DND-41 (cell line): ENCODE results near the gene MUL1.

Experiments used
- ATAC-seq: fragments of 200-7000 bp; cut with Tn5 transposase; 3 replicates; pipeline ENCODE4 v1.9.1; 2021; ENCODE audit warnings: low read depth; ENCODE audit not compliant: insufficient read depth
- DNase-seq: peaks from one replicate; pipeline ENCODE4 v3.0.0-alpha.2; 2020
- H2AFZ ChIP-seq: 2 replicates; pipeline ENCODE4 v1.6.0; 2012; ENCODE audit warnings: low read depth, low read length
- H3K27ac ChIP-seq: 2 replicates; pipeline ENCODE4 v1.5.1; 2012; ENCODE audit warnings: low read length, inconsistent platforms
- H3K27me3 ChIP-seq: fragments of 200-600 bp; sonication (generic); 2 replicates; pipeline ENCODE4 v1.6.0; 2012; ENCODE audit warnings: low read length, mild to moderate bottlenecking, inconsistent platforms; ENCODE audit not compliant: insufficient read depth, poor library complexity
- H3K36me3 ChIP-seq: 2 replicates; pipeline ENCODE4 v1.5.1; 2012; ENCODE audit warnings: low read length, inconsistent platforms; ENCODE audit not compliant: insufficient read depth
- H3K4me1 ChIP-seq: 2 replicates; pipeline ENCODE4 v1.5.1; 2012; ENCODE audit warnings: mild to moderate bottlenecking, low read length; ENCODE audit not compliant: insufficient read depth
- H3K4me2 ChIP-seq: 2 replicates; pipeline ENCODE4 v1.6.0; 2012; ENCODE audit warnings: mild to moderate bottlenecking, moderate library complexity, low read length, inconsistent platforms; ENCODE audit not compliant: insufficient read depth
- H3K4me3 ChIP-seq, 2 experiments: fragments of 200-600 bp in 1 of 2; shearing (Covaris generic) in 1 of 2; 2 replicates each; pipeline ENCODE4 v1.5.1; 2012 to 2016; ENCODE audit warnings: inconsistent platforms in 2 of 2, low read length in 2 of 2, mild to moderate bottlenecking in 2 of 2, low read depth in 1 of 2, moderate library complexity in 1 of 2
- H3K79me2 ChIP-seq: 2 replicates; pipeline ENCODE4 v1.6.0; 2012; ENCODE audit warnings: low read length, inconsistent platforms; ENCODE audit not compliant: insufficient read depth
- H3K9ac ChIP-seq: 2 replicates; pipeline ENCODE4 v1.6.0; 2012; ENCODE audit warnings: low read depth, mild to moderate bottlenecking, inconsistent platforms, low read length, moderate library complexity
- H3K9me3 ChIP-seq: 2 replicates; pipeline ENCODE4 v1.5.1; 2012; ENCODE audit warnings: low read length, moderate library complexity, mild to moderate bottlenecking, inconsistent platforms; ENCODE audit not compliant: insufficient read depth, severe bottlenecking
- H4K20me1 ChIP-seq: 2 replicates; pipeline ENCODE4 v1.6.0; 2012; ENCODE audit warnings: low read length; ENCODE audit not compliant: insufficient read depth
- CTCF ChIP-seq: IDR thresholded peaks from 2 replicates; pipeline ENCODE4 v1.5.1; 2012; ENCODE audit warnings: borderline replicate concordance, low read length, moderate library complexity, mild to moderate bottlenecking; ENCODE audit not compliant: poor library complexity, severe bottlenecking; ENCODE audit errors: extremely low read depth
- EZH2 ChIP-seq: IDR thresholded peaks from 3 replicates; pipeline ENCODE4 v1.6.1; 2012; ENCODE audit warnings: borderline replicate concordance, low read depth, mild to moderate bottlenecking, moderate library complexity, low read length, inconsistent platforms; ENCODE audit not compliant: severe bottlenecking

The MUL1 gene

GRCh38 chr1:20492751-20493150 is 15.2 kb downstream of the MUL1 start:
- no peak overlapping the region for H3K27ac ChIP-seq

GRCh38 chr1:20491866-20492265 is 16.1 kb downstream of the MUL1 start:
- H3K27ac ChIP-seq: no peak overlapping the region
- no peaks in the 10 kb centered on the region for H3K36me3 ChIP-seq
- TF ChIP-seq CTCF: no peak
- TF ChIP-seq EZH2: no peak
- 0 out of 2 replicates have a peak, but pooled peaks cover 4% of the 10 kb centered on the region for H3K4me1 ChIP-seq
- DNase-seq: no peak
- no peaks in the 10 kb centered on the region for H3K79me2 ChIP-seq
- no peaks in the 10 kb centered on the region for H3K9me3 ChIP-seq
- no peak overlapping the region for H3K4me3 ChIP-seq
- no peak for ATAC-seq
- H4K20me1 ChIP-seq: no peaks in the 10 kb centered on the region; the same call in 1 of the 2 replicates
- no peak overlapping the region for H2AFZ ChIP-seq
- H3K4me2 ChIP-seq: no peak overlapping the region
- no peak overlapping the region for H3K9ac ChIP-seq
- H3K27me3 ChIP-seq: peaks cover 20% of the 10 kb centered on the region

More at GRCh38 chr1:20492751-20493150, 15.2 kb downstream of the MUL1 start:
- Histone ChIP-seq H4K20me1 (no peaks in the 10 kb centered on the region; the same call in 1 of the 2 replicates), H3K9me3 (no peaks in the 10 kb centered on the region), H3K79me2 (no peaks in the 10 kb centered on the region), H3K9ac (no peak overlapping the region), H2AFZ (no peak overlapping the region), H3K4me2 (no peak overlapping the region), H3K27me3 (peaks cover 14% of the 10 kb centered on the region), H3K4me3 (no peak overlapping the region), H3K4me1 (0 out of 2 replicates have a peak, but pooled peaks cover 4% of the 10 kb centered on the region), H3K36me3 (no peaks in the 10 kb centered on the region)
- no peak for DNase-seq
- no peak for TF ChIP-seq CTCF
- no peak for TF ChIP-seq EZH2
- ATAC-seq: no peak

- Histone ChIP-seq H3K4me3 (no peak overlapping the region), H3K27ac (no peak overlapping the region), H3K36me3 (no peaks in the 10 kb centered on the region), H3K27me3 (peaks cover 20% of the 10 kb centered on the region), H3K4me2 (no peak overlapping the region), H3K79me2 (no peaks in the 10 kb centered on the region), H3K9ac (no peak overlapping the region), H4K20me1 (no peaks in the 10 kb centered on the region; the same call in 1 of the 2 replicates), H3K4me1 (0 out of 2 replicates have a peak, but pooled peaks cover 4% of the 10 kb centered on the region), H3K9me3 (no peaks in the 10 kb centered on the region), H2AFZ (no peak overlapping the region)
- TF ChIP-seq EZH2 (no peak), CTCF (no peak)
- ATAC-seq: no peak
- DNase-seq: no peak
Observed at GRCh38 chr1:20491178-20491577, 16.8 kb downstream of the MUL1 start.

GRCh38 chr1:20487236-20487590 is 20.7 kb downstream of the MUL1 start:
- Histone ChIP-seq H3K27ac (no peak overlapping the region), H3K4me3 (no peak overlapping the region), H2AFZ (no peak overlapping the region), H3K4me2 (no peak overlapping the region), H3K4me1 (no peaks in the 10 kb centered on the region), H3K9ac (no peak overlapping the region), H3K36me3 (no peaks in the 10 kb centered on the region), H3K79me2 (no peaks in the 10 kb centered on the region), H3K9me3 (no peaks in the 10 kb centered on the region), H3K27me3 (peaks cover 16% of the 10 kb centered on the region), H4K20me1 (peaks cover 5% of the 10 kb centered on the region; the same call in 1 of the 2 replicates)
- no peak for DNase-seq
- ATAC-seq: no peak
- no peak for TF ChIP-seq EZH2
- TF ChIP-seq CTCF: no peak
